ENCODE data around the gene DCDC1. TPM values are rescaled to one million over a fixed set of nuclear protein-coding genes. Genes with fewer than 3 reads are reported as not detected.

Gene DCDC1
- total RNA-seq, 1 donor from 2014 or later: 0.21 TPM

DNA sequence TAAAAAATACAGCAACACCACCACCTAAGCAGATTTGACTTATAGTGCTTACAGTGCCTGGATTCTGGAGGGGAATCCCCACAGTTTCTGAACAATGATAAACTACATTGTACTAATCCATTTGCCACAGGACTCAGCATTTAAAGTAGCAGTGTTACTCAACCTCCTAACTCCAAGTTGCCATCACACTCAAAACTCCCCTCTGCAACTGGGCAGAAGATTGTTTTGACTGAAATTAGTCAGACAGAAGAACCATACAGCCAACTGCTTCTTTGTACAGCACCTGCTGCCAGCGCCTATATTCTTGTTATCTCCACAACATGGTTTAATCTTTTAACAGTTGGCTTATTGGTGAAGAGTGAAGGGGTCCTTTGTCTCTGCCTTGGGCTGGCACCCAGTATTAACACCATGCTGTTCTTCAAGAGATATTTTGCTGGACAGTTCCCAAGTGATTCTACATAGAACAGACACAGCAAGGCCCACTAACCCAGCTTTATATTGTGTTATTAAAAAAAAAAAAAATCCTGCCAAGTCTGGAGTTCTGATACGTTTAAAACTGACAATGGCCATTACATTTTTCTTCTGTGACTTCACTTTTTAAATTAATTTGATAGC is 273.2 kb downstream of the DCDC1 start:
- DNase-seq (ENCODE audit: low read depth): no peak
- H3K27me3 ChIP-seq (ENCODE audit: control insufficient read depth, insufficient read depth, low read length): no peaks in the 10 kb centered on the region
- no peaks in the 10 kb centered on the region for H3K36me3 ChIP-seq (ENCODE audit: control insufficient read depth, insufficient read depth, low read length)
- TF ChIP-seq, protein P1, sequence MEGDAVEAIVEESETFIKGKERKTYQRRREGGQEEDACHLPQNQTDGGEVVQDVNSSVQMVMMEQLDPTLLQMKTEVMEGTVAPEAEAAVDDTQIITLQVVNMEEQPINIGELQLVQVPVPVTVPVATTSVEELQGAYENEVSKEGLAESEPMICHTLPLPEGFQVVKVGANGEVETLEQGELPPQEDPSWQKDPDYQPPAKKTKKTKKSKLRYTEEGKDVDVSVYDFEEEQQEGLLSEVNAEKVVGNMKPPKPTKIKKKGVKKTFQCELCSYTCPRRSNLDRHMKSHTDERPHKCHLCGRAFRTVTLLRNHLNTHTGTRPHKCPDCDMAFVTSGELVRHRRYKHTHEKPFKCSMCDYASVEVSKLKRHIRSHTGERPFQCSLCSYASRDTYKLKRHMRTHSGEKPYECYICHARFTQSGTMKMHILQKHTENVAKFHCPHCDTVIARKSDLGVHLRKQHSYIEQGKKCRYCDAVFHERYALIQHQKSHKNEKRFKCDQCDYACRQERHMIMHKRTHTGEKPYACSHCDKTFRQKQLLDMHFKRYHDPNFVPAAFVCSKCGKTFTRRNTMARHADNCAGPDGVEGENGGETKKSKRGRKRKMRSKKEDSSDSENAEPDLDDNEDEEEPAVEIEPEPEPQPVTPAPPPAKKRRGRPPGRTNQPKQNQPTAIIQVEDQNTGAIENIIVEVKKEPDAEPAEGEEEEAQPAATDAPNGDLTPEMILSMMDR (IDR thresholded peaks at IDR 0.05; ENCODE audit: insufficient read depth, low read length, poor library complexity, severe bottlenecking): no peak
- no peak overlapping the region for H3K4me3 ChIP-seq (ENCODE audit: low read depth, low read length)

DNA sequence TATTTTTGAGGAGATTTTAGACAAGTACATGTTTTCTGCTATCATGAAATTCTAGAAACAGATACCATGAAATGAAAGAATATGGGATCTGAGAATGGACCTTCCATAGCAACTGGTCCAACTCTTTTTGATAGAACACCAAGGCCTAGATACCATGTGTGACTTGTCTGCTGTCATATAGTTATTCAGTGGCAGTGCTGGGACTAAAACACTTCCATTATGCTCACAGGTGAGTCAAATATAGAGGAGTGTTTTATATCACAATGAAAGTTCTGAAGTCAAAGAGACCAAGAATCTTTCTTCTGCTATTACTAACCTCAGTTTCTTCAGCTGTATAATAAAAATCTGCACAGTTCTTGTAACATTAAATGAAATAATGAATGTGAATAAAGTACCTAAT is 276.9 kb downstream of the DCDC1 start:
- Histone ChIP-seq H3K27me3 (ENCODE audit: control insufficient read depth, insufficient read depth, low read length) (no peaks in the 10 kb centered on the region), H3K4me3 (ENCODE audit: low read depth, low read length) (no peak overlapping the region), H3K36me3 (ENCODE audit: control insufficient read depth, insufficient read depth, low read length) (no peaks in the 10 kb centered on the region)
- TF ChIP-seq, protein P1 (IDR thresholded peaks at IDR 0.05; ENCODE audit: insufficient read depth, low read length, poor library complexity, severe bottlenecking): no peak
- DNase-seq (ENCODE audit: low read depth): no peak

DNA sequence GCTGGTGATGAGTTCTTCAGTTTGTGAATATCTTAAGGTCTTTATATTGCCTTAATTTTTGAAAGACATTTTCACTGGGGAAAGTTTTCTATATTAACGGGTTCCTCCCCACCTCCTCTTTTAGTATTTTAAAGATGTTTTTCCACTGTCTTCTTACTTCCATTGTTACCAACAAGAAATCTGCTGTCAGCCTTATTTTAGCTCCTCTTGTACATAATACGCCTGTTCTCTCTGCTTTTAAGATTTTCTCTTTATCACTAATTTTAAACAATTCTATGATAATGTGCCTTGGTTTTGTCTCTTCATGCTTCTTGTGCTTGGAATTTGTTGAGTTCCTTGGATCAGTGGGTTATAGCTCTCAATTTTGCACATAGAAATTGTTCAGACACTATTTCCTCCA is 280.4 kb downstream of the DCDC1 start:
- H3K36me3 ChIP-seq (ENCODE audit: control insufficient read depth, insufficient read depth, low read length): no peaks in the 10 kb centered on the region
- no peaks in the 10 kb centered on the region for H3K27me3 ChIP-seq (ENCODE audit: control insufficient read depth, insufficient read depth, low read length)
- no peak overlapping the region for H3K4me3 ChIP-seq (ENCODE audit: low read depth, low read length)
- DNase-seq (ENCODE audit: low read depth): no peak
- TF ChIP-seq, protein P1 (IDR thresholded peaks at IDR 0.05; ENCODE audit: insufficient read depth, low read length, poor library complexity, severe bottlenecking): no peak

DNA sequence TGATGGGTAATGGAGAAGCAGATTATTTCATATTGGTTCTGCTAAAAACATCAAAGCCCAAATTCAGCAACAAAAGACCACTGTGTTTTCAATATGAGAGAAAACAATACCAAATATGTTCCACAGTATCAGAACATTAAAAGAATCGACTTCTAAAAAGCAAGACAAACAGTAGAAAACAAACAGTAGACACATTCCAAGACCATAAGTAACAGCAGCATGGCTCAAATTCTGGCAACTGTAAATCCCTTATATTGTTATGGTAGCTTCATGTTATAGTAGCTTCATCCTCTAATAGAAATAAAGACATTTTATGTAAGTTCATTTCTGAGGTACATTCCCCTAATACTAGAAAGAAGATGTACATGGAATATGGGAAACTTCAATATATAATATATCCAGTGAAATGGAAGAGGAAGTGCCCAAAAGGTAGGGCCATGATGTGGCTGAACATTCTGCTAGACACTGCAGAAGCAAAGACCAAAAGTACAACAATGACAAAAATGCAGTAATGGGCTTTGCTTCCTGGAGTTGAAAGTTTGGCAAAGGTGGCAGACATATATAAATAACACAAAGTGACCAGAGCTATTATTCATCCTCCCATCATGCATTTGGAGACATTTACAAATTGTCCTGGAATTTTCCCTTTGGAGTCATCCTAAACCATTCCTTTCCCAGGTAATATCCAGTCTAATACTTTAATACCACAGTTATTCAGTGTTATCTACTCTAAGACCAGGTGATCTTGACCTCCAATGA is 299.9 kb downstream of the DCDC1 start:
- Histone ChIP-seq H3K27me3 (ENCODE audit: control insufficient read depth, insufficient read depth, low read length) (no peaks in the 10 kb centered on the region), H3K4me3 (ENCODE audit: low read depth, low read length) (no peak overlapping the region), H3K36me3 (ENCODE audit: control insufficient read depth, insufficient read depth, low read length) (no peaks in the 10 kb centered on the region)
- TF ChIP-seq, protein P1 (IDR thresholded peaks at IDR 0.05; ENCODE audit: insufficient read depth, low read length, poor library complexity, severe bottlenecking): no peak
- no peak for DNase-seq (ENCODE audit: low read depth)

DNA sequence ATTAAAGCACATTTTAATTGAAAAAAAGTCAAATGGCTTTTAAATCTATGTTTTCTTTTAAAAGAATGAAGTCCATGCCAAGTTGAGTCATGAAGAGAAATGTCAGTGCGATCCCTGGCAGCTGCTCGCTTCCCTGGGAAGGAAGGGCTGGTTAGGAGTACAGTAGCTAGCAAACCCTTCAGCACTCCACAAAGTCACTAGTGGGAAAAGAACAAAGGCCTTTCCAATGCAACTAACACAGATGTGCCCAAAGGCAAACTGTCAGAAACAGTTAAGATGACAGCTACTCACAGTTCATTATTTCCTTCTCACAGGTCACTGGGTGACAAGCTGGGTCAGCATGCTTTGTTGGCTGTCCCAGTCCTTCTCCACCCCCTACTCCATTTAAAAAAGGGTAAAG is 308.7 kb downstream of the DCDC1 start:
- H3K27me3 ChIP-seq (ENCODE audit: control insufficient read depth, insufficient read depth, low read length): no peaks in the 10 kb centered on the region
- no peak overlapping the region for H3K4me3 ChIP-seq (ENCODE audit: low read depth, low read length)
- no peaks in the 10 kb centered on the region for H3K36me3 ChIP-seq (ENCODE audit: control insufficient read depth, insufficient read depth, low read length)
- DNase-seq (ENCODE audit: low read depth): no peak
- TF ChIP-seq, protein P1 (IDR thresholded peaks at IDR 0.05; ENCODE audit: insufficient read depth, low read length, poor library complexity, severe bottlenecking): no peak
